NCI-H2081 treated with DMSO at 0.1 percent for 48 hours (cell line): Measurements from ENCODE around the gene TNFAIP2.

Experiments used
- DNase-seq: peaks from one replicate; lab custom pipeline; 2025; lab: John Stamatoyannopoulos, UW

TNFAIP2 gene

GRCh38 chr14:103122947-103123633 lies at the start of gene TNFAIP2:
Gene TNFAIP2, plus strand, starts transcription at chr14:103123461. Its CDS starts 2,997 bp downstream, at chr14:103126458.
- DNase-seq = no peak

- no peak for DNase-seq
These were observed 49.2 kb upstream of the TNFAIP2 start for GRCh38 chr14:103073876-103074728.

DNA sequence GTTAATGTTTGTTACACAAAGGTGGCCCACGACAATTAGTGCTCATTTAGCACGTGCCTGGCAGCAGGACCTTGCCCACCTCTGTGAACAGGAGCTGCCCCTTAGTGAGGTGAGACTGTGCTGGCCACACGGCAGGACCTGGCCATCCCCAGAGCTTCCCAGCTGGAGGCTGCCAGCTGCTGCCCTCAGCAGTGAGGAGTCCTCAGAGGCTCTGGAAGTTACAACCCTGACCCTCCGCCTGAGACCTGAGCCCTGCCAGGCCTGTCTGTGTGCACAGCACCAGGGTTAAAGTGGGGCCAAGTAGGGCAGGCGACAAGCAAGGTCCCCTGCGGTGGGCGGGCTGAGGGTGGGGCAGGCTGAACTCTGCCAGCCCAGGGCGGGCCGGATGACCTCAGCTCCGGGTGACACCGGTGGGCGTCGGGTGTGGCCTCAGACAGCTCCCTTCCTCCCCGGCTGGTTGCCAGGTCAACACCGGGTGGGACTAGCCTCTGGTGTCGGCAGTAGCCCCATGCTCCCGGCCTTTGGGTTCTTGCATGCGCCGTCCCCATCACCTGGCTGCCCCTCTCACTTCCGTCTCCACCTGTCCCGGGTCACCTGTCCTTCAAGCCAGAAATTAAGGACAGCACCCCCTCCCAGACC lies 48.4 kb upstream of the TNFAIP2 start:
- no peak for DNase-seq

DNA sequence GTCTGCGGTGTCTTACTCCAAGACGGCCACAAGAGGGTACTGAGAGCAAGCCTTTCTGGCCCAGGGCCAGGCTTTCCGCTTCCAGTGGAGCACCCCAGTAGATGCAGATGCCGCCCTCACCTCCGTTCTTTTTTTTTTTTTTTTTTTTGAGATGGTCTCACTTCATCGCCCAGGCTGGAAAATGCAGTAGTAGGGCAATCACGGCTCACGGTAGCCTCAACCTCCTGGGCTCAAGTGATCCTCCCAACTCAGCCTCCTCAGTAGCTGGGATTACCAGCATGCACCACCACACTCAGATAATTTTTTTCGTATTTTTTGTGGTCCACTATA lies 44.9 kb upstream of the TNFAIP2 start:
- peak; percentile 46 for DNase-seq

DNA sequence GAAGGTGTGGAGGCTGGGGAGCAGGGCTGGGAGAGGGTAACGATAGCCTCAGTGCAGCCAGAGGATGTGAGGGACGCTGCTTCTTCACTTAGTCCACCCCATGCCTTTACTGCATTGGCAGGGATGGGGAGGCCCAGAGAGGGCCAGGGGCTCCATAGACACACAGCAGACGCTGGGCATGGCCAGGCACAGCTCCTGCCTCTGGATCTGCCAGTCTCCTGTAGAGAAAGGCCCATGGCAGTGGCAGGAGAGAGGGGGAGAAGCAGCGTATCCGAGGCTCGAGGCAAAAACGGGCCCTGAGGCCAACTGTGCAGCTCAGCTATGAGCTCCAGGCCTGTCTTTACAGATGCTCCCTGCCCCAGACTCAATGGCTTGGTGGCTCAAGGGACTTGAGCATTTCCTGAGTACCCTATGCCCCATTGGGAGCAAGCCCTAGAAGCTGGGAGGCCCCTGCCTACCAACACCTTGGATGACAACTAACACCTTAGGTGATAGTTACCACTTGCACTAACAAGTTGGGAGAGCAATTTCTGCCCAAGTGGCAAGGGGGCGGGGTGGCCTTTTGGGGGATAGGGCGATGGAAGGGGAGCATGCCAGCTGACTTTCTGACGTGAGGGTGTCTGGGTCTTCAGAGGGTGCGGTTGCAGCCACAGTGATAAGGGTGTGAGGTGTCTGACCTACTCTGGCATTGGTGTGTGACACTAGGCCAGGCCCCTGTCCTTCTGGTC lies 44.2 kb upstream of the TNFAIP2 start:
- DNase-seq = no peak

DNA sequence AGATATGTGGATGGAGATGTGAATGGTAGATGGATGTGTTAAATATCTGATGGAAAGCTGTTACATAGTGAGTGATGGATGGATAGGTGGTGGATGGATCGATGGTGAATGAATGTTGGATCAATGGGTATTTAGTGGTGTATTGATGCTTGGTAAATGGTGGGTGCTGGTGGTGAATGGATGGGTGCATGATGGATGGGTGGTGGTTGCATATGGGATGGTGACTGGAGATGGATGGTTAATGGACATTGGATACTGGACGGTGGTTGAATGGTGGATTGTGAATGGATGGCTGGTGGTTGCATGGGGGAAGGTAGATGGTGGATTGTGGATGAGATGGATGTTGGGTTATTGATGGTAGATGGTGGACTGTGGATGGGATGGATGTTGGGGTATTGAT lies 41.3 kb upstream of the TNFAIP2 start:
- DNase-seq = no peak

DNA sequence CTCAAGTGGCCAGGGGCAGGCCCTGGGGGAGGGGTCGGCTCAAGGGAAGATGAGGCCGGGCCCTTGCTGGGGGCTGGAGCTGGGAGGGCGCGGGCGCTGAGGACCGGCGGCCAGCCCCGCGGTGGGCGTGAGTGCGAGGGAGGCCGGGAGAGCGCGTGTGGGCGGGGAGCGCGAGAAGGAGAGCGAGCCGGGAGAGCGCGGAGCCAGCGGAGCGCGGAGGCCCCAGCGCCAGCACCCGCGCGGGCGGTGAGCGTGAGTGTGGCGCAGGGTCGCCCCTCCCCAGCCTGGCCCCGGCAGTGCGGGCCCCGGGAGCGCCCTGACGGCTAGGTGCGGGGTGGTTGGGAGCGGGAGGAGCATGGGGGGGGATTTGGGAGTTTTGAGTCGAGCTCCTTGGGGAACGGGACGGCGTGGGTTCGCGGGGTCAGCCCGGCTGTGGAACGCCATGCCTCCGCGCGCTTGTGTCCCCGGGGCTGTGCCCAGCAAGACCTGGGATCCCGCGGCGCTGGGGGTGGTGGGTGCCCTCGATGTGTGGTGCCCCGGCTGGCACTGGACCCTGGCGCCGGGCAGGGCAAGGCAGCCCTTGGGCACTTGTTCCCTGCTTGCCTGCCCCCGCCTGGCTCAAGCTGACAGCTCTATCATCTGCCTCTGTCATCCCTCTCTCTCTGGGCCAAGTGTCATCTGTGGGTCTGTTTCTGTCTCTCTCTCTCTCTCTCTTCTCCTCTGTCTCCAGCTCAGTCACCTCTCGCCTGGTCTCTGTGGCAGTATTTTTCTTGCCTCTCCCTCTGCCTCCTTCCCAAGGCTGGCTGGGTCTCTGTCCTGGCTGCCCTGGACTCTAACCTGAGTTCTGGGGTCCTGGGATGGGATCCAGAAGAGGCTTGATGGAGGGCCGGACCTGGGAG lies 39.0 kb upstream of the TNFAIP2 start, which contains the start of gene LBHD2:
Gene LBHD2, plus strand, starts transcription at position 190 of the 899 bp plus-strand sequence. CDS start 1,803 bp downstream, outside the sequence.
- DNase-seq = no peak

DNA sequence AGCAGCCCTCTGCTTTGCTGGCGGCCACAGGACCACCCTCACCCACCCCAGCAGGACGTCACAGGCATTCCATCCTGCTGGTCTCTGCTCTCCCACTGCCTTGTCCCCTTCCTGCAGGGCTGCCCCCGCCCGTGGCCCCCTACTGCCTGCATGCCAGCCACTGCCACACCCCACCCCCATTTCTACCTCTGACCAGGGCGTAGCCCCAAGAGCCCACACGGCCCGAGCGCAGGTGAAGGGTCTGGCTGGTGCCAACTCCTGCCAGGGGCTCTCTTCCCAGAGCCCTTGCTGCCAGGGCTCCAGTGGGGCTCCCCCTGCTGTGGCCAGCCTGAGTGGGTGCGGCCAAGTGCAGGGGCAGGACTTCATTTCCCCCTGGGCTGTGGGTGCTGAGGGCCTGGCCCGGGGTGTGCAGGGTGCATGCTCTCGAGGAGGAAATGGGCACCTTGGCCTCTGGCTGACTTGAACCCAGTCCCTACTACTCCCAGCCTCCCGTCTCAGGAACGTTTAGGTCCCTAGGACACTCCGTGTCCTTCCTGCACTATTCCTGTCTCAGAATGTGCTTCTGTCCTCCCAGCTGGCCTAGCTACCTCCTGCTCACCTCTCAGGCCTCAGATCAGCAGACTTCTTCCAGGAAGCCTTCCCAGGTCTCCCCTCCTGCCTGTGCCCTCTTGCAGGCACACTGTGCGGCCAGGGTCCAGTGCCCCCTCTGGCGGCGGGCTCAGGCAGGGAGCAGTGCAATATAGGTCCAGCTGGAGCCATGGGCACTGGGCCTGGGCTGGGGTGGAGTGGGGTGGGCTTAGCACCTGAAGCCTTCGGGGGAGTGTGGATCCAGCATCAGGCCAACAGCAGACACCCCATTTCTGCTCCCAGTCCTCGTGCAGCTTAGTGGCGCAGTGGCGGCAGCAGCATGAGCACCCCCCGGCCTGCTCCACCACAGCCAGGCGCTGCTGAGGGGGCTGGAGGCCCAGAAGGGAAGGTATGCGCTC lies 37.9 kb upstream of the TNFAIP2 start:
- no peak for DNase-seq

- no peak for DNase-seq
These were observed 36.4 kb upstream of the TNFAIP2 start for GRCh38 chr14:103086771-103087342.

DNA sequence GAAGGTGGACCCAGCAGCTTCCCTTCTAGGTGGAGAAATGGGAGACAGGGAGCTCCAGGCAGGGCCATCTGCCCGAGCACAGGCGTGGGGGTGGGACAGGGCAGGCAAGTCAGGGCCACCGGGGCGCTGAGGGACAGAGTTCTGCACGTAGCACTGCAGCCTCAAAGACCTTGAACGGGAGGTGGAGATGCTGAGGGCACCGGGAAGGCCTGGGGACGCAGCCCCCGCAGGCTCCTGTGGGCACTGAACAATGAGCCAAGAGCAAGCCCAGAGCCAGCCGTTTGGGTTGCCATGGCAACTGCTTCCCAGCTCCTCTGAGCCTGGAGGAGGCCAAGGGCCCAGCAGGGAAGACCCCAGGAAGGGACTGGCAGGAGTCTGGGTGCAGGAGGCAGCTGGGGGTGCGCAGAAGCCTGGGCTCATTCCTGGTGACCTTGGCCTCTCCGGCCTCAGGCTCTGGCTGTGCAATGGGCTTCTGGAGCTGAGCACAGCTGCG lies 35.9 kb upstream of the TNFAIP2 start:
- DNase-seq = no peak

DNA sequence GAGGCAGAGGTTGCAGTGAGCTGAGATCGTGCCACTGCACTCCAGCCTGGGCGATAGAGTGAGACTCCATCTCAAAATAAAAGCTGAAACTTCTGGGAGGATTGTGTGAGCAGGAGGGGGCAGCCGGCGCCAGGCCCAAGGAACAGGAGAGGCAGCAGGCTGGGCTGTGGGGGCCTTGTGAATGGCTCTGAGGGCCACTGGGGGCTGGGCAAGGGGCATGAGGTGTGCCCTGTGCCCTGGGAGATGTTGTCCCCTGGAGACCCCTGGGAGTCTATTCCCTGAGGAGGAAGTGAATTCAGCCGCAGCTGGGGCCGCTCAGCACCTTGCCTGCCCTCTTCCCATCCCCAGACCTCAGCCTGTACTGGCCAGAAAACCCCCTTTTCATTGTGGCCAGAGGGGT lies 34.3 kb upstream of the TNFAIP2 start:
- DNase-seq = no peak

DNA sequence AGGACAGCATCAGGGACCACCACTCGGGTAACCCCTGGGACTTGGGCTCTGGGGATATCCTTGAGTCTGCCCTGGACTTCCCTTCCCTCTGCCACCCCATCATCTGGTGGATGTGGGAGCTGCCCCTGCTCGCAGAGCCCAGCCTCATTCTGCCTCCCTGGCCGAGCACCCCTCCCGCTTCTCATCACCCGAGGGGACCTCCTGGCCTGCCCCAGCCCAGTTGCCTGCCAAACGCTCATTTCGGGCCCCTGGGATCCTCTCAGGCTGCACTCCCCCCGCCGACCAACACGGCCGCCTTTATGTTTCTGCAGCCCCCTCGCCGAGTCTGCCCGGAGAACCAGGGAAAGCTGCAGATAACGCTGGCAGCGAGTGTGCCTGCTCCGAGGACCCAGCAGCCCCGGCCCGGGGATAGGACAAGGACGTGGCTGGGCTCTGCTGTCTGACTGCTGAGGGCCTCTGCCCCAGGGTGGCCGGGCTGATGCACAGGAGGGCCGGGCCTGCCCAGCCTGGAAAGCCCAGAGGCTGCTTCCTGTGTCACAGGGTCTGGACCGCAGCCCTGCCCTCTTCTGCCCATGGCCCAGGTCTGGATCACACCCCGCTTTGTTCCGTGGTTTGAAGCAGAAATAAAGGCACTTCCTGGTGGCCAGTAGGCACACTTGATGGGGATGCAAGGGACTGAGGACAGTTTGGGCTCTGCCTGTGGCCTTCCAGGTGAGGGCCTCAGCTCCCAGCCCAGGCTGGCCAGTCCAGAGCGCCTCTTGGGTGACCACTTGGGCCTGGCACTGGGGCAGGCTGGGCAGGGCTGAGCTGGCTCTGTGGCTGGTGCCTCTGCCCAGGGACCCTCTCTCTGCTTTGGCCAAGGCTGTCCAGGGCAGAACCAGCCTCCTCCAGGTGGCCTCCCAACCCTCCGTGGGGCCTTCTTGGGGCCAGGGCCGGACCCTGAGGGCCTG lies 33.6 kb upstream of the TNFAIP2 start:
- DNase-seq = no peak

- no peak for DNase-seq
These were observed 32.7 kb upstream of the TNFAIP2 start for GRCh38 chr14:103090481-103091020.

DNA sequence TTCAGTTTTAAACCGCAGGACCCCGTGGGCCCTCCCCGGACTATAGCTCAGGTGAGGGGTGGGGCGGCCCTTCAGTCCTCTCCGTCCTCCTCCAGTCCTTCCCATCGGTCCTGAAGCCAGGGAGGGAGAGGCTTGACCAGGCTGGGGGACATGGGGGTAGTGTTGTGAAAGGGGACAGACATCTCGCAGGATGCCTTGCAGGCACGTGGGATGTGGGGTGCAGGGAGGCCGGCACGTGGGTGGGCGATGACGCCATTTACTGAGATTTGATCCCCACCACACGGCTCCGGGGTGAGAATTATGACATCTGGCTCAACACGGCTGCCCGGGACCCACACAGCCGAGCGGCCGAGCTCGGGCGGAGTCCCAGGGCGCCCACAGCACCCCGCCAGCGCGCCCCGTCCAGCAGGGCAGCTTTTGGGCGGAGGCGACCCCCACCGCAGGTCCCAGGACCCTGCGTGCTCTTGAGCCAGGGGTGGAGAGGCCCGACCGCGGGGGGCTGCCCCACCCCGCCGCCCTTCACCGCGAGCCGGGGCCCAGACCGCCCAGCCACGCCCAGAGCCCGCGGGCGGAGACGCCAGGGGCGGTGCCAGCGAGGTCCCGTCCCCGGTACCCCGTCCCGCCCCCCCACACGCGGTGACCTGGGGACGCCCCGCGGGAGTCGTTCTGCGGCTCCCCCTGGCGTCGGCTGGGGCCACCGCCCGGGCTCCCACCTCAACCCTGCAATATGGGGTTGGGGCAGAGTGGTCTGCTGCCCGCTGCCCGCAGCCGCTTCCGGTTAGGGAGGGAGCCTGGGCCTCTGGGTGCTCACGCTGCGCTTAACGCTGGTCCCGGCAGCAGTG lies 32.0 kb upstream of the TNFAIP2 start:
- DNase-seq = no peak

- no peak for DNase-seq
These were observed 31.4 kb upstream of the TNFAIP2 start for GRCh38 chr14:103091883-103092222.

DNA sequence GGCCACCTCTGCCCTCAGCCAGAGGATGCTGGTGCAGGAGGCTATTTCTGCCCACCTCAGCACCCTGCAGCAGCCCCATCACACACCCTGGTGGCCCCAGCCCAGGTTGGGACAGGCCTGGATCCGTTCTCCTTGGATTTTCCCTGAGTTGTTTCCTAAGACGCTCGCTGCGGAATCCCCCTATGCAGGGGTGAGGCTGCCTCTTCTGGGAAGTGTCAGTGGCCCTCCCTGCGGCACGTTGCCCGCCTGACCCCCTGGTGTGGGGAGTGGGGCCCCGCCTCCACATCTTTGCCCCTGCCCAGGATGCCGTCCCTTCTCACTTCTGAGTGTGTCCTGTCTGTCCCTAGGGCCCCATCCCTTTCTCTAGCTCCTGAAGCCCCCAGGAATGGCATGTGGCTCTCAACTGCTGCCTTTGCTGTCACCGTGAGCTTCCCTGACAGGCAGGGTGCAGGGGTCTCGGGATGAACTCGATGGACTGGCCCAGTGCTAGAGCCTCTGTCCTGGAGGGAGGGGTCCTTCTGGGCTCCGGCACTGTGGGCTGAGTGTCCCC lies 29.3 kb upstream of the TNFAIP2 start:
- DNase-seq = no peak
